Astrocyte (in vitro differentiated cells and primary cell): ENCODE measurements around the gene CASK. TPM values are rescaled to one million over a fixed set of nuclear protein-coding genes. Genes with fewer than 3 reads are reported as not detected.

Source experiments
- DNase-seq: peaks from one replicate; pipeline ENCODE4 v3.0.0-alpha.2; 2010; ENCODE audit warnings: low read depth
- FAIRE-seq: peaks from 2 replicates; lab custom pipeline; 2011; peaks lifted over from hg19 to GRCh38; lab: Jason Lieb, UNC
- H2AFZ ChIP-seq: 2 replicates; pipeline ENCODE4 v1.6.0; 2012; ENCODE audit warnings: low read depth, low read length, inconsistent platforms
- H3K27ac ChIP-seq: 2 replicates; pipeline ENCODE4 v1.5.1; 2011; ENCODE audit warnings: low read depth, low read length, inconsistent platforms
- H3K27me3 ChIP-seq: 2 replicates; pipeline ENCODE4 v1.6.0; 2011; ENCODE audit warnings: low read length, inconsistent platforms; ENCODE audit not compliant: insufficient read depth
- H3K36me3 ChIP-seq: 2 replicates; pipeline ENCODE4 v1.5.1; 2011; ENCODE audit warnings: low read length, inconsistent platforms; ENCODE audit not compliant: insufficient read depth
- H3K4me1 ChIP-seq: 2 replicates; pipeline ENCODE4 v1.5.1; 2011; ENCODE audit warnings: low read length, inconsistent platforms; ENCODE audit not compliant: insufficient read depth
- H3K4me2 ChIP-seq: 2 replicates; pipeline ENCODE4 v1.6.0; 2012; ENCODE audit warnings: low read length, inconsistent platforms
- H3K4me3 ChIP-seq: 2 replicates; pipeline ENCODE4 v1.5.1; 2011; ENCODE audit warnings: low read depth, mild to moderate bottlenecking, low read length, inconsistent platforms; ENCODE audit not compliant: insufficient read depth
- H3K79me2 ChIP-seq: 2 replicates; pipeline ENCODE4 v1.6.0; 2012; ENCODE audit warnings: mild to moderate bottlenecking, low read length, inconsistent platforms; ENCODE audit not compliant: insufficient read depth
- H3K9ac ChIP-seq: 2 replicates; pipeline ENCODE4 v1.6.0; 2012; ENCODE audit warnings: mild to moderate bottlenecking, low read length, inconsistent platforms
- H3K9me3 ChIP-seq: 2 replicates; pipeline ENCODE4 v1.5.1; 2012; ENCODE audit warnings: low read depth, mild to moderate bottlenecking, low read length, inconsistent platforms; ENCODE audit not compliant: insufficient read depth
- H4K20me1 ChIP-seq: 2 replicates; pipeline ENCODE4 v1.6.0; 2012; ENCODE audit warnings: low read length, inconsistent platforms; ENCODE audit not compliant: insufficient read depth
- H3K27ac Mint-ChIP-seq: one replicate; pipeline ENCODE4 v1.8.0; 2021; ENCODE audit warnings: mild to moderate bottlenecking, mixed read lengths; ENCODE audit not compliant: unreplicated experiment
- H3K27me3 Mint-ChIP-seq: one replicate; pipeline ENCODE4 v1.8.0; 2021; ENCODE audit warnings: low read depth, mixed read lengths; ENCODE audit not compliant: unreplicated experiment
- H3K36me3 Mint-ChIP-seq: one replicate; pipeline ENCODE4 v1.8.0; 2021; ENCODE audit warnings: low read depth, mixed read lengths; ENCODE audit not compliant: unreplicated experiment
- H3K4me1 Mint-ChIP-seq: one replicate; pipeline ENCODE4 v1.8.0; 2021; ENCODE audit warnings: low read depth, mixed read lengths; ENCODE audit not compliant: unreplicated experiment
- H3K4me3 Mint-ChIP-seq: one replicate; pipeline ENCODE4 v1.8.0; 2021; ENCODE audit warnings: mild to moderate bottlenecking, moderate library complexity, mixed read lengths; ENCODE audit not compliant: unreplicated experiment
- H3K9me3 Mint-ChIP-seq: one replicate; pipeline ENCODE4 v1.8.0; 2021; ENCODE audit warnings: mild to moderate bottlenecking, mixed read lengths; ENCODE audit not compliant: unreplicated experiment
- EZH2 ChIP-seq: IDR thresholded peaks from 2 replicates; pipeline ENCODE4 v1.6.1; 2012; ENCODE audit warnings: mild to moderate bottlenecking, low read length, inconsistent platforms; ENCODE audit not compliant: insufficient read depth
- total RNA-seq: library from RNA; stranded (reverse); gene quantifications from 2 replicates; pipeline ENCODE4 v1.2.1, GENCODE V29; 2021
- TF ChIP-seq, protein P1 (sequence below): IDR thresholded peaks from 2 replicates; pipeline ENCODE4 v1.5.1; 2011; ENCODE audit warnings: low read depth, mild to moderate bottlenecking, inconsistent platforms, low read length, moderate library complexity; ENCODE audit not compliant: insufficient read depth

The CASK gene
- total RNA-seq, 1 donor from 2014 or later = 99.3 TPM

DNA sequence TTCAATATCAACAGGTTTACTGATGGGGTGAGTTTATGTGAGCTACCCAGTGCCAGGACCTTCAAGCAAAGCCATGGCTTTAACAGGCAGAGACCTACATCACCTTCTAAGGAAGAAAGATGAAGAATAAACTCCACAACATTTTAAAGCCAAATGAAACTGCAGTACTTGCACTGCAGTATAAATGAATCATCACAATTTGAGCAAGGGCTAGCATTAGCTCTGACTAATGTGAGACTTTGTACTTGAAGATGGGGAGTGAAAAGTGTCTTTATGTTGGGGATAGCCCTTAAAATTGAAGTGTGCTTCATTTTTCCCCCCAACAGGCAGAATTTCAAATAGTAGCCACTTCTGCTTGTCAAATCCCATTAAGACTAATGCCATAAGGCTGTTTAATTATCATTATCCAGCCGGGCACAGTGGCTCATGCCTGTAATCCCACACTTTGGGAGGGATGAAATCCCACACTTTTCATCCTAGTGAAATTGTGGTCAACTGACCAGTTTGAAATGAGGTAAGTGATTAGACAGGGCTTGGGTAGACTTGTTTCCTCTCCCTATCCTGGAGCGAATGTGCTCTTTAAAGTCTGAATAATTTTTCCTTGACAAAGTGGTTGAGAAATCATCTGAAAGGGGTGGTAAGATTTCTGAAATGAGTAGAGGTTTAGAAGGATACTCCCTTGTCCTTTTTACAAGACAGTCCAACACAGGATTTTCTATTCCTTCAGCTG, 261.8 kb downstream of the CASK start:
- Mint-ChIP-seq H3K9me3 (no peaks in the 10 kb centered on the region), H3K4me3 (peak overlapping the region; percentile 50), H3K27me3 (no peaks in the 10 kb centered on the region), H3K27ac (peak overlapping the region; percentile 78), H3K36me3 (peaks cover 13% of the 10 kb centered on the region), H3K4me1 (peaks cover 14% of the 10 kb centered on the region)
- no peak overlapping the region for H3K4me3 ChIP-seq
- H3K4me1 ChIP-seq = no peaks in the 10 kb centered on the region
- TF ChIP-seq EZH2 = no peak
- TF ChIP-seq, protein P1, sequence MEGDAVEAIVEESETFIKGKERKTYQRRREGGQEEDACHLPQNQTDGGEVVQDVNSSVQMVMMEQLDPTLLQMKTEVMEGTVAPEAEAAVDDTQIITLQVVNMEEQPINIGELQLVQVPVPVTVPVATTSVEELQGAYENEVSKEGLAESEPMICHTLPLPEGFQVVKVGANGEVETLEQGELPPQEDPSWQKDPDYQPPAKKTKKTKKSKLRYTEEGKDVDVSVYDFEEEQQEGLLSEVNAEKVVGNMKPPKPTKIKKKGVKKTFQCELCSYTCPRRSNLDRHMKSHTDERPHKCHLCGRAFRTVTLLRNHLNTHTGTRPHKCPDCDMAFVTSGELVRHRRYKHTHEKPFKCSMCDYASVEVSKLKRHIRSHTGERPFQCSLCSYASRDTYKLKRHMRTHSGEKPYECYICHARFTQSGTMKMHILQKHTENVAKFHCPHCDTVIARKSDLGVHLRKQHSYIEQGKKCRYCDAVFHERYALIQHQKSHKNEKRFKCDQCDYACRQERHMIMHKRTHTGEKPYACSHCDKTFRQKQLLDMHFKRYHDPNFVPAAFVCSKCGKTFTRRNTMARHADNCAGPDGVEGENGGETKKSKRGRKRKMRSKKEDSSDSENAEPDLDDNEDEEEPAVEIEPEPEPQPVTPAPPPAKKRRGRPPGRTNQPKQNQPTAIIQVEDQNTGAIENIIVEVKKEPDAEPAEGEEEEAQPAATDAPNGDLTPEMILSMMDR = no peak
- H3K79me2 ChIP-seq = no peaks in the 10 kb centered on the region
- no peak overlapping the region for H2AFZ ChIP-seq
- H3K4me2 ChIP-seq = no peak overlapping the region
- no peak overlapping the region for H3K27ac ChIP-seq
- FAIRE-seq = peak; percentile 88
- H3K9me3 ChIP-seq = no peaks in the 10 kb centered on the region
- DNase-seq = peak; percentile 59
- H4K20me1 ChIP-seq = no peaks in the 10 kb centered on the region
- H3K9ac ChIP-seq = no peak overlapping the region
- H3K27me3 ChIP-seq = no peaks in the 10 kb centered on the region
- H3K36me3 ChIP-seq = no peaks in the 10 kb centered on the region

GRCh38 chrX:41655631-41656030, 267.7 kb downstream of the CASK start:
- Histone ChIP-seq H3K27ac (no peak overlapping the region), H3K4me2 (no peak overlapping the region), H3K79me2 (no peaks in the 10 kb centered on the region), H3K9me3 (no peaks in the 10 kb centered on the region), H3K27me3 (no peaks in the 10 kb centered on the region), H3K4me3 (no peak overlapping the region), H3K9ac (no peak overlapping the region), H3K4me1 (peaks cover 2% of the 10 kb centered on the region), H3K36me3 (no peaks in the 10 kb centered on the region), H2AFZ (no peak overlapping the region), H4K20me1 (no peaks in the 10 kb centered on the region)
- no peaks in the 10 kb centered on the region for H3K4me1 Mint-ChIP-seq
- FAIRE-seq (peak; percentile 82), DNase-seq (peak; percentile 29)
- no peak for TF ChIP-seq EZH2
- TF ChIP-seq, protein P1 = no peak
- no peaks in the 10 kb centered on the region for H3K27me3 Mint-ChIP-seq
- no peak overlapping the region for H3K27ac Mint-ChIP-seq
- H3K36me3 Mint-ChIP-seq = peaks cover 18% of the 10 kb centered on the region
- no peaks in the 10 kb centered on the region for H3K9me3 Mint-ChIP-seq
- no peak overlapping the region for H3K4me3 Mint-ChIP-seq

DNA sequence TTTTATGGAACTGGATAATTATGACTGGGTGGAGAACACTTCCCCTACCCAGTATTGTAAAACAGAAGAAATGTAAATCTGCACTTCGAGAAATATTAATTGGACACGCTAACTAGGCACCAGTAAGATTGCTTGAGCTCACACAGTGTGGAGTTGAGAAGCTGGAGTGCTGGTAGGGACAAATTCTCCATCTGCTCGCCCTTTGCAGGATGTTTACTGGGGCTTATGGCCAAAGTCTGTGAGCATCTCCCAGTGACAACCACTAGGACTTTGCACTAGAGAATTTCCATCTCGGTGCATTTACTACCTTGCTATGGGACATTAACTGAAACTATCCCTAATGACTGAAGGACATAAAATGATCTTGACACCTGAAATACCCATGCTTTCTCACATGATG, 268.3 kb downstream of the CASK start:
- H3K27ac Mint-ChIP-seq = no peak overlapping the region
- no peaks in the 10 kb centered on the region for H3K4me1 Mint-ChIP-seq
- no peak overlapping the region for H3K4me2 ChIP-seq
- peaks cover 17% of the 10 kb centered on the region for H3K36me3 Mint-ChIP-seq
- no peaks in the 10 kb centered on the region for H3K79me2 ChIP-seq
- TF ChIP-seq EZH2 = no peak
- TF ChIP-seq, protein P1 = no peak
- H2AFZ ChIP-seq = no peak overlapping the region
- no peak overlapping the region for H3K4me3 Mint-ChIP-seq
- DNase-seq (no peak), FAIRE-seq (no peak)
- H3K27me3 Mint-ChIP-seq = no peaks in the 10 kb centered on the region
- no peaks in the 10 kb centered on the region for H3K9me3 Mint-ChIP-seq
- H3K4me3 ChIP-seq = no peak overlapping the region
- no peaks in the 10 kb centered on the region for H3K36me3 ChIP-seq
- H3K9ac ChIP-seq = no peak overlapping the region
- no peaks in the 10 kb centered on the region for H3K9me3 ChIP-seq
- peaks cover 2% of the 10 kb centered on the region for H3K4me1 ChIP-seq
- H3K27me3 ChIP-seq = no peaks in the 10 kb centered on the region
- no peaks in the 10 kb centered on the region for H4K20me1 ChIP-seq
- H3K27ac ChIP-seq = no peak overlapping the region
